ENCODE measurements around the gene UROS. TPM values are rescaled to one million over a fixed set of nuclear protein-coding genes. Genes with fewer than 3 reads are reported as not detected.

The UROS gene
- total and polyA plus RNA-seq, 5 donors from 2014 or later = 22.3 to 72.6 (median 62.5) TPM

DNA sequence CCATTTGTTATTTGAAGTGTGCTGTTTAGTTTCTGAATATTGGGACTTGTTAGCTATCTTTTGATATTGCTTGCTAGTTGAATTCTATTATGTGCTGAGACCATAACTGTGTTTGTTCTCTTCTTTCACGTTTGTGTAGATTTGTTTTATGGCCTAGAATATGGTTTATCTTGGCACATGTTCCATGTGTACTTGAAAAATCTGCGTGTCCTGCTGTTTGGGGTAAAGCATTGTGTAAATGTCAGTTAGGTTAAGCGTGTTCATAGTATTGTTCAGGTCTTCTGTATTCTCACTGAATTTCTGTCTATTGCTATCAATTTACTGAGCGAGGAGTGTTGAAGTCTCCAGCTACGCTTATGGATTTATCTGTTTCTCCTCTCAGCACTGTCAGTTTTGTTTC lies 66.9 kb downstream of the UROS start:
- Histone ChIP-seq H3K4me1 (ENCODE audit: control insufficient read depth, insufficient read depth, low read length, poor library complexity, severe bottlenecking) (no peaks in the 10 kb centered on the region), H3K36me3 (ENCODE audit: control insufficient read depth, insufficient read depth, low read length) (peaks cover 82% of the 10 kb centered on the region), H3K27me3 (ENCODE audit: control insufficient read depth, insufficient read depth, low read length) (no peaks in the 10 kb centered on the region), H3K27ac (ENCODE audit: insufficient read depth, low read length, poor library complexity, severe bottlenecking) (no peak overlapping the region), H3K9me3 (ENCODE audit: control insufficient read depth in 2 of 2, low read length in 2 of 2) (no peaks in the 10 kb centered on the region), H3K4me3 (ENCODE audit: low read depth, low read length) (no peak overlapping the region)
- H3K9me3 Mint-ChIP-seq = no peaks in the 10 kb centered on the region
- H3K27me3 Mint-ChIP-seq = no peaks in the 10 kb centered on the region
- H3K4me3 Mint-ChIP-seq = no peak overlapping the region
- H3K36me3 Mint-ChIP-seq = peaks cover 59% of the 10 kb centered on the region
- DNase-seq = no peak
- H3K4me1 Mint-ChIP-seq = peaks cover 9 to 21% (median 15%) of the 10 kb centered on the region in 4 donors
- peak overlapping the region in 1 of 3 donors; percentile 76 for H3K27ac Mint-ChIP-seq
- no peak for ATAC-seq (ENCODE audit: low read depth in 2 of 2)

GRCh38 chr10:125747417-125747816 lies 75.6 kb downstream of the UROS start:
- Mint-ChIP-seq H3K27me3 (no peaks in the 10 kb centered on the region), H3K9me3 (peaks cover 0 to 2% (median 0%) of the 10 kb centered on the region in 7 donors), H3K4me3 (no peak overlapping the region), H3K4me1 (peaks cover 0 to 5% (median 4%) of the 10 kb centered on the region in 4 donors), H3K36me3 (peaks cover 72% of the 10 kb centered on the region), H3K27ac (no peak overlapping the region)
- H3K27me3 ChIP-seq (ENCODE audit: control insufficient read depth, insufficient read depth, low read length) = no peaks in the 10 kb centered on the region
- no peaks in the 10 kb centered on the region for H3K9me3 ChIP-seq (ENCODE audit: control insufficient read depth in 2 of 2, low read length in 2 of 2)
- no peak overlapping the region for H3K27ac ChIP-seq (ENCODE audit: insufficient read depth, low read length, poor library complexity, severe bottlenecking)
- no peak for DNase-seq
- H3K4me1 ChIP-seq (ENCODE audit: control insufficient read depth, insufficient read depth, low read length, poor library complexity, severe bottlenecking) = no peaks in the 10 kb centered on the region
- H3K36me3 ChIP-seq (ENCODE audit: control insufficient read depth, insufficient read depth, low read length) = peaks cover 94% of the 10 kb centered on the region
- no peak overlapping the region for H3K4me3 ChIP-seq (ENCODE audit: low read depth, low read length)
- no peak for ATAC-seq (ENCODE audit: low read depth in 2 of 2)

DNA sequence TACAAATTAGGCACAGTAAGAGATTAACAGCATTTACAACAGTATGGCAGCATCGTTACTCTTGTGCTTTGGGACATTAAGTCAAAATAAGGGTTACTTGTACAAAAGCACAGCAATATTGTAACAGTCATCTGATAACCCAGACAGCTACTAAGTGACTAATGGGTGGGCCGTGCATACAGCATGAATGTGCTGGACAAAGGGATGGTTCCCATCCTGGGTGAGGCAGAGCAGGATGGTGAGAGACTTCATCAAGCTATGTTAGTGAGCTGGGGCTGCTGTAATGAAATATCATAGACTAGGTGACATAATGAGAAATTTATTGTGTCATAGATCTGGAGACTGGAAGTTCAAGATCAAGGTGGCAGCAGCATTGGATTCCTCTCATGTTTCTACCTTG lies 78.1 kb downstream of the UROS start:
- no peaks in the 10 kb centered on the region for H3K4me1 ChIP-seq (ENCODE audit: control insufficient read depth, insufficient read depth, low read length, poor library complexity, severe bottlenecking)
- H3K36me3 ChIP-seq (ENCODE audit: control insufficient read depth, insufficient read depth, low read length) = peaks cover 92% of the 10 kb centered on the region
- Mint-ChIP-seq H3K9me3 (peaks cover 0 to 2% (median 0%) of the 10 kb centered on the region in 7 donors), H3K36me3 (peaks cover 70% of the 10 kb centered on the region), H3K4me3 (no peak overlapping the region), H3K4me1 (peaks cover 0 to 7% (median 4%) of the 10 kb centered on the region in 4 donors), H3K27ac (no peak overlapping the region), H3K27me3 (no peaks in the 10 kb centered on the region)
- no peaks in the 10 kb centered on the region for H3K9me3 ChIP-seq (ENCODE audit: control insufficient read depth in 2 of 2, low read length in 2 of 2)
- ATAC-seq (ENCODE audit: low read depth in 2 of 2) = no peak
- H3K4me3 ChIP-seq (ENCODE audit: low read depth, low read length) = no peak overlapping the region
- no peak for DNase-seq
- H3K27me3 ChIP-seq (ENCODE audit: control insufficient read depth, insufficient read depth, low read length) = no peaks in the 10 kb centered on the region
- H3K27ac ChIP-seq (ENCODE audit: insufficient read depth, low read length, poor library complexity, severe bottlenecking) = no peak overlapping the region

GRCh38 chr10:125742465-125742864 lies 80.6 kb downstream of the UROS start:
- Histone ChIP-seq H3K4me3 (ENCODE audit: low read depth, low read length) (no peak overlapping the region), H3K9me3 (ENCODE audit: control insufficient read depth in 2 of 2, low read length in 2 of 2) (no peaks in the 10 kb centered on the region), H3K27me3 (ENCODE audit: control insufficient read depth, insufficient read depth, low read length) (no peaks in the 10 kb centered on the region), H3K36me3 (ENCODE audit: control insufficient read depth, insufficient read depth, low read length) (peaks cover 93% of the 10 kb centered on the region), H3K27ac (ENCODE audit: insufficient read depth, low read length, poor library complexity, severe bottlenecking) (no peak overlapping the region), H3K4me1 (ENCODE audit: control insufficient read depth, insufficient read depth, low read length, poor library complexity, severe bottlenecking) (no peaks in the 10 kb centered on the region)
- H3K4me3 Mint-ChIP-seq = no peak overlapping the region
- H3K27me3 Mint-ChIP-seq = no peaks in the 10 kb centered on the region
- H3K27ac Mint-ChIP-seq = no peak overlapping the region
- H3K9me3 Mint-ChIP-seq = peaks cover 0 to 2% (median 0%) of the 10 kb centered on the region in 7 donors
- DNase-seq = peak in 1 of 3 donors; percentile 7
- peaks cover 0 to 7% (median 4%) of the 10 kb centered on the region in 4 donors for H3K4me1 Mint-ChIP-seq
- no peak for ATAC-seq (ENCODE audit: low read depth in 2 of 2)
- H3K36me3 Mint-ChIP-seq = peaks cover 69% of the 10 kb centered on the region

DNA sequence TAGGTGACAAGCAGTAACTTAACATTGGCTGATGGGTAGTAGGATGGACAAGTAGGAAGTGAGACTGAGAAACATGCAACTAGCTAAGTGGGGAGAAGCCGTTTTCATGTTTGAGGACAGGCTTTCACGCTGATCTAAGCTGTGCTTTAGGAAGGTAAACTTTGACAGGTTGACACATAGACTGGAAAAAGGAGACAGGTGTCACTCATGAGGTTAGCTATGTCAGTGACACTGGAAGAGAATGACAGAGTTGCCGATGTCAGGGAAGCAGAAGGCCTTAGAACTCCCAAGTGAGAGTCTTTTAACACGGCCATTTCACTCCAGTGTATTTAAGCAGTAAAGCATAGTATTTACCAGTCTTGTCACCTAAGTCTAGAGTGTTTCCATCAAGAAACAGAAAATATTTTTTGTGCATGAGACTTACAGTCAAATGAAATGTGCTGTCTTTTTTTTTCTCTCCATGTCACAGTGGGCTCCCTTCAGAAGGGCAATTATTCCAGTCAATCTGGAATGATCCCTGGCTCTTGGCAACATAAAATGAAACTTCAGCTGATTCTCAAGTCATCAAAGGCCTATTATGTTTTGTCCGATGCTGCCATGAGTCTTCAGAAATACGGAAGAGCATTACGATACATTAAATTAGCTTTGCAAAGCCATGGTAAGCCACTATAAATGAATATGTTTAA lies 82.9 kb downstream of the UROS start:
- H3K4me3 Mint-ChIP-seq = no peak overlapping the region
- no peak overlapping the region for H3K27ac Mint-ChIP-seq
- Histone ChIP-seq H3K27me3 (ENCODE audit: control insufficient read depth, insufficient read depth, low read length) (no peaks in the 10 kb centered on the region), H3K9me3 (ENCODE audit: control insufficient read depth in 2 of 2, low read length in 2 of 2) (no peaks in the 10 kb centered on the region), H3K4me3 (ENCODE audit: low read depth, low read length) (no peak overlapping the region), H3K36me3 (ENCODE audit: control insufficient read depth, insufficient read depth, low read length) (peaks cover 94% of the 10 kb centered on the region), H3K4me1 (ENCODE audit: control insufficient read depth, insufficient read depth, low read length, poor library complexity, severe bottlenecking) (no peaks in the 10 kb centered on the region), H3K27ac (ENCODE audit: insufficient read depth, low read length, poor library complexity, severe bottlenecking) (no peak overlapping the region)
- ATAC-seq (ENCODE audit: low read depth in 2 of 2) = no peak
- H3K4me1 Mint-ChIP-seq = peaks cover 0 to 2% (median 0%) of the 10 kb centered on the region in 4 donors
- H3K9me3 Mint-ChIP-seq = peaks cover 0 to 2% (median 0%) of the 10 kb centered on the region in 7 donors
- peaks cover 69% of the 10 kb centered on the region for H3K36me3 Mint-ChIP-seq
- DNase-seq = no peak
- H3K27me3 Mint-ChIP-seq = no peaks in the 10 kb centered on the region

Other genes starting within 250 kb of the UROS start
- not detected for gene TEX36, start 140.1 kb downstream of the UROS start, total RNA-seq
- not detected for gene TEX36, start 140.1 kb downstream of the UROS start, polyA plus RNA-seq
- 52.3 TPM for gene EDRF1, start 103.5 kb downstream of the UROS start, total RNA-seq
- gene EDRF1, start 103.5 kb downstream of the UROS start, polyA plus RNA-seq = 10 to 100 TPM; 12.8 to 16.3 (median 13.3) TPM
- gene MMP21, start 47.4 kb downstream of the UROS start, total RNA-seq = 0.59 TPM
- gene MMP21, start 47.4 kb downstream of the UROS start, polyA plus RNA-seq = under 1 TPM in 1 of 4 donors, not detected in 3; 0.14 TPM
- gene BCCIP, start 288 bp upstream of the UROS start, total RNA-seq = 34.0 TPM
- 10 to 100 TPM; 75.8 to 89.9 (median 79.7) TPM for gene BCCIP, start 288 bp upstream of the UROS start, polyA plus RNA-seq
- 1.8 TPM for gene DHX32, start 58.0 kb upstream of the UROS start, total RNA-seq
- gene DHX32, start 58.0 kb upstream of the UROS start, polyA plus RNA-seq = 10 to 100 TPM in 3 of 4 donors, 1 to 10 TPM in 1; 8.3 to 13.5 (median 10.9) TPM
- gene FANK1, start 73.3 kb upstream of the UROS start, total RNA-seq = 31.3 TPM
- gene FANK1, start 73.3 kb upstream of the UROS start, polyA plus RNA-seq = 10 to 100 TPM; 21.1 to 54.5 (median 44.0) TPM